K562 (cell line): ENCODE data around the gene NDST1. TPM values are rescaled to one million over a fixed set of nuclear protein-coding genes. Genes with fewer than 3 reads are reported as not detected.
A peak's percentile ranks its signal among the peaks of the same experiment; 100 is the strongest.

Source experiments
- CREB1 ChIP-seq, 2 experiments: sonication (generic) in 1 of 2; formaldehyde crosslinking in 1 of 2; IDR thresholded peaks; 2 replicates each; pipeline versions ENCODE4 v1.6.1 to v1.8.0; 2012 to 2022; ENCODE audit warnings: inconsistent platforms in 1 of 2, mild to moderate bottlenecking in 1 of 2, missing genetic modification reagents in 1 of 2, moderate library complexity in 1 of 2
- CXXC5 ChIP-seq: fragments of 250-450 bp; sonication (Bioruptor Pico); IDR thresholded peaks from 2 replicates; pipeline ENCODE4 v1.8.0; 2022; ENCODE audit warnings: inconsistent platforms, mild to moderate bottlenecking, moderate library complexity
- ESRRA ChIP-seq: fragments of 450-650 bp; IDR thresholded peaks from 2 replicates; pipeline ENCODE4 v1.6.1; 2014; ENCODE audit warnings: low read depth, mild to moderate bottlenecking, moderate library complexity, borderline replicate concordance
- FOXA1 ChIP-seq: fragments of 450-650 bp; IDR thresholded peaks from 2 replicates; pipeline ENCODE4 v1.6.1; 2016; ENCODE audit warnings: mild to moderate bottlenecking, borderline replicate concordance
- HDAC2 ChIP-seq: fragments of 450-650 bp; IDR thresholded peaks from 2 replicates; pipeline ENCODE4 v1.6.1; 2016; ENCODE audit warnings: mild to moderate bottlenecking
- HNRNPK ChIP-seq: fragments of 200-400 bp; formaldehyde crosslinking; IDR thresholded peaks from one replicate; pipeline ENCODE4 v1.6.1; 2018; ENCODE audit warnings: mild to moderate bottlenecking, low read depth, low read length; ENCODE audit not compliant: poor library complexity, severe bottlenecking
- JUND ChIP-seq, 2 experiments: IDR thresholded peaks; 2 replicates in 1 of 2; 3 replicates in 1 of 2; pipeline ENCODE4 v1.6.1; 2011; ENCODE audit warnings: borderline replicate concordance in 2 of 2, low read depth in 2 of 2, low read length in 2 of 2, improper control_type of control experiment in 1 of 2, missing biosample characterization in 1 of 2, missing genetic modification characterization in 1 of 2, missing genetic modification reagents in 1 of 2
- KLF13 ChIP-seq: fragments of 450-650 bp; IDR thresholded peaks from 2 replicates; pipeline ENCODE4 v1.6.1; 2016; ENCODE audit warnings: missing genetic modification characterization, low read depth, mild to moderate bottlenecking, missing compliant biosample characterization, moderate library complexity, borderline replicate concordance
- L3MBTL2 ChIP-seq: fragments of 450-650 bp; IDR thresholded peaks from 2 replicates; pipeline ENCODE4 v1.6.1; 2016; ENCODE audit warnings: mild to moderate bottlenecking, moderate library complexity
- LEF1 ChIP-seq: fragments of 450-650 bp; IDR thresholded peaks from 2 replicates; pipeline ENCODE4 v1.6.1; 2016; ENCODE audit warnings: mild to moderate bottlenecking
- MEF2A ChIP-seq: IDR thresholded peaks from 2 replicates; pipeline ENCODE4 v1.6.1; 2011; ENCODE audit warnings: low read depth, mild to moderate bottlenecking, low read length, moderate library complexity; ENCODE audit not compliant: control insufficient read depth
- MTA2 ChIP-seq: fragments of 450-650 bp; IDR thresholded peaks from 2 replicates; pipeline ENCODE4 v1.6.1; 2016; ENCODE audit warnings: low read depth
- NFATC3 ChIP-seq: fragments of 450-650 bp; IDR thresholded peaks from 2 replicates; pipeline ENCODE4 v1.6.1; 2017; ENCODE audit warnings: mild to moderate bottlenecking
- NR2C1 ChIP-seq, 2 experiments: fragments of 450-650 bp; IDR thresholded peaks; 2 replicates each; pipeline ENCODE4 v1.6.1; 2017; ENCODE audit warnings: mild to moderate bottlenecking in 2 of 2, antibody characterized with exemption in 1 of 2, inconsistent platforms in 1 of 2, missing compliant biosample characterization in 1 of 2, missing genetic modification characterization in 1 of 2
- PHF21A ChIP-seq: fragments of 450-650 bp; IDR thresholded peaks from 2 replicates; pipeline ENCODE4 v1.6.1; 2017; ENCODE audit warnings: low read depth, borderline replicate concordance
- STAT5A ChIP-seq: IDR thresholded peaks from 2 replicates; pipeline ENCODE4 v1.6.1; 2012; ENCODE audit warnings: low read length, inconsistent platforms, borderline replicate concordance
- TBP ChIP-seq: optimal IDR thresholded peaks from 2 replicates; pipeline ENCODE3; 2011; ENCODE audit warnings: low read depth, low read length, improper control_type of control experiment
- TCF3 ChIP-seq: sonication (generic); formaldehyde crosslinking; IDR thresholded peaks from 2 replicates; pipeline ENCODE4 v1.4.0; 2020; ENCODE audit warnings: mild to moderate bottlenecking, missing genetic modification reagents
- TGIF2 ChIP-seq: sonication (generic); formaldehyde crosslinking; IDR thresholded peaks from 2 replicates; pipeline ENCODE4 v1.8.1; 2022; ENCODE audit warnings: mild to moderate bottlenecking, missing genetic modification reagents, moderate library complexity
- polyA plus RNA-seq, 8 experiments: library from polyadenylated mRNA; depleted of rRNA in 4 of 8; stranded (reverse) in 5 of 8; unstranded in 3 of 8; fragments of >200 nt; fragmentation: Nextera tagmentation in 2 of 8; fragmentation: Illumina TruSeq in 1 of 8; extraction: Ambion mirVana in 2 of 8; extraction: Trizol in 1 of 8; gene quantifications; 2 replicates each; pipeline versions ENCODE4 v1.2.1 to v1.2.3, GENCODE V29; 2011 to 2014; ENCODE audit warnings: inconsistent platforms in 1 of 8, missing spikeins in 1 of 8
- total RNA-seq, 7 experiments: library from RNA; depleted of rRNA in 6 of 7; stranded (reverse); fragments of >200 nt in 6 of 7; fragmentation: Illumina TruSeq in 2 of 7; extraction: Trizol in 2 of 7; gene quantifications; 2 replicates each; pipeline versions ENCODE4 v1.2.1 to v1.2.3, GENCODE V29; 2011 to 2021; ENCODE audit warnings: low replicate concordance in 1 of 7
- TF ChIP-seq, protein P1 (sequence below): fragments of 450-650 bp; IDR thresholded peaks from 2 replicates; pipeline ENCODE4 v1.6.1; 2016; ENCODE audit warnings: borderline replicate concordance
- TF ChIP-seq, protein P2 (sequence below): fragments of 450-650 bp; IDR thresholded peaks from 2 replicates; pipeline ENCODE4 v1.6.1; 2018; ENCODE audit not compliant: partially characterized antibody
- TF ChIP-seq, protein P3 (sequence below): fragments of 450-650 bp; formaldehyde crosslinking; IDR thresholded peaks from 2 replicates; pipeline ENCODE4 v1.4.0; 2022; ENCODE audit warnings: missing genetic modification characterization

The NDST1 gene
- total and polyA plus RNA-seq, 9 of the 15 experiments (the other 6 are each of a cell fraction or from before 2014, with no cell fraction given) = 0.38 to 47.9 (median 9.9) TPM

DNA sequence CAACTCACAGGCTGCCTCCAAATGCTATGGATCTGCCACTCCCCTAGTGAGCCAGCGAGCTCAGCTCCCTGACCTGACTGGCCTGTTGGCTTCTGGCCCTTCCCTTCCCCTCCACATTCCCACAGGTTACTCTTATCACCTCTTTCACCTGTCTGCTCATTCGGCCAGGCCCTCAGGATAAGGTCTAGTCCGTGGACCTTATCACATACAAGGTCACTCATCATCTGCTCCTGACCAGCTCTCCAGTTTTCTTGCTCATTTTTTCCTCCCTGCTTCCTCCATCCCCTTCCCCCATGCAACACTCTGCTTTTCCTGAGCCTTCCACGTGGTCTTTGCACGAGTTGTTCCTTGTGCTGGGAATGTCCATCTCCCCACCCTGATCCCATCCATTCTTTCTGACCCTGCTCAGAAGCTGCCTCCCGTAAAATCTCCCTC lies 25.9 kb upstream of the NDST1 start (continued):
- TF ChIP-seq STAT5A (peak; percentile 84), L3MBTL2 (peak; percentile 54; the same call in 1 of the 2 replicates), PHF21A (no peak), JUND (IDR thresholded peaks at IDR 0.05; ENCODE audit: borderline replicate concordance, low read depth, low read length) (peak; percentile 78; the same call in 1 of the 2 replicates), JUND (tag; IDR thresholded peaks at IDR 0.05; ENCODE audit: borderline replicate concordance, low read depth, low read length) (peak; percentile 74; the same call in 1 of the 3 replicates), TCF3 (CRISPR knock-in tag) (peak; percentile 97), LEF1 (peak; percentile 77), TBP (no peak), MTA2 (peak; percentile 97), NR2C1 (IDR thresholded peaks at IDR 0.05) (peak; percentile 44; the same call in 1 of the 2 replicates), NR2C1 (tag; IDR thresholded peaks at IDR 0.05) (no peak; the same call in 1 of the 2 replicates), HNRNPK (no peak), KLF13 (no peak), HDAC2 (peak; percentile 78), CREB1 (IDR thresholded peaks at IDR 0.05) (0 out of 2 replicates have a peak, but pooled peaks have one; percentile 42), CREB1 (CRISPR knock-in tag; IDR thresholded peaks at IDR 0.05) (0 out of 2 replicates have a peak, but pooled peaks have one; percentile 24), MEF2A (no peak), NFATC3 (peak; percentile 96), FOXA1 (no peak), ESRRA (peak; percentile 72), CXXC5 (CRISPR knock-in tag) (peak; percentile 88), TGIF2 (CRISPR knock-in tag) (no peak)
- TF ChIP-seq, protein P1, sequence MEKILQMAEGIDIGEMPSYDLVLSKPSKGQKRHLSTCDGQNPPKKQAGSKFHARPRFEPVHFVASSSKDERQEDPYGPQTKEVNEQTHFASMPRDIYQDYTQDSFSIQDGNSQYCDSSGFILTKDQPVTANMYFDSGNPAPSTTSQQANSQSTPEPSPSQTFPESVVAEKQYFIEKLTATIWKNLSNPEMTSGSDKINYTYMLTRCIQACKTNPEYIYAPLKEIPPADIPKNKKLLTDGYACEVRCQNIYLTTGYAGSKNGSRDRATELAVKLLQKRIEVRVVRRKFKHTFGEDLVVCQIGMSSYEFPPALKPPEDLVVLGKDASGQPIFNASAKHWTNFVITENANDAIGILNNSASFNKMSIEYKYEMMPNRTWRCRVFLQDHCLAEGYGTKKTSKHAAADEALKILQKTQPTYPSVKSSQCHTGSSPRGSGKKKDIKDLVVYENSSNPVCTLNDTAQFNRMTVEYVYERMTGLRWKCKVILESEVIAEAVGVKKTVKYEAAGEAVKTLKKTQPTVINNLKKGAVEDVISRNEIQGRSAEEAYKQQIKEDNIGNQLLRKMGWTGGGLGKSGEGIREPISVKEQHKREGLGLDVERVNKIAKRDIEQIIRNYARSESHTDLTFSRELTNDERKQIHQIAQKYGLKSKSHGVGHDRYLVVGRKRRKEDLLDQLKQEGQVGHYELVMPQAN = peak; percentile 82; the same call in 1 of the 2 replicates
- TF ChIP-seq, protein P2, sequence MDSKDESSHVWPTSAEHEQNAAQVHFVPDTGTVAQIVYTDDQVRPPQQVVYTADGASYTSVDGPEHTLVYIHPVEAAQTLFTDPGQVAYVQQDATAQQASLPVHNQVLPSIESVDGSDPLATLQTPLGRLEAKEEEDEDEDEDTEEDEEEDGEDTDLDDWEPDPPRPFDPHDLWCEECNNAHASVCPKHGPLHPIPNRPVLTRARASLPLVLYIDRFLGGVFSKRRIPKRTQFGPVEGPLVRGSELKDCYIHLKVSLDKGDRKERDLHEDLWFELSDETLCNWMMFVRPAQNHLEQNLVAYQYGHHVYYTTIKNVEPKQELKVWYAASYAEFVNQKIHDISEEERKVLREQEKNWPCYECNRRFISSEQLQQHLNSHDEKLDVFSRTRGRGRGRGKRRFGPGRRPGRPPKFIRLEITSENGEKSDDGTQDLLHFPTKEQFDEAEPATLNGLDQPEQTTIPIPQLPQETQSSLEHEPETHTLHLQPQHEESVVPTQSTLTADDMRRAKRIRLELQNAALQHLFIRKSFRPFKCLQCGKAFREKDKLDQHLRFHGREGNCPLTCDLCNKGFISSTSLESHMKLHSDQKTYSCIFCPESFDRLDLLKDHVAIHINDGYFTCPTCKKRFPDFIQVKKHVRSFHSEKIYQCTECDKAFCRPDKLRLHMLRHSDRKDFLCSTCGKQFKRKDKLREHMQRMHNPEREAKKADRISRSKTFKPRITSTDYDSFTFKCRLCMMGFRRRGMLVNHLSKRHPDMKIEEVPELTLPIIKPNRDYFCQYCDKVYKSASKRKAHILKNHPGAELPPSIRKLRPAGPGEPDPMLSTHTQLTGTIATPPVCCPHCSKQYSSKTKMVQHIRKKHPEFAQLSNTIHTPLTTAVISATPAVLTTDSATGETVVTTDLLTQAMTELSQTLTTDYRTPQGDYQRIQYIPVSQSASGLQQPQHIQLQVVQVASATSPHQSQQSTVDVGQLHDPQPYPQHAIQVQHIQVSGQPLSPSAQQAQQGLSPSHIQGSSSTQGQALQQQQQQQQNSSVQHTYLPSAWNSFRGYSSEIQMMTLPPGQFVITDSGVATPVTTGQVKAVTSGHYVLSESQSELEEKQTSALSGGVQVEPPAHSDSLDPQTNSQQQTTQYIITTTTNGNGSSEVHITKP = peak; percentile 68
- TF ChIP-seq, protein P3, sequence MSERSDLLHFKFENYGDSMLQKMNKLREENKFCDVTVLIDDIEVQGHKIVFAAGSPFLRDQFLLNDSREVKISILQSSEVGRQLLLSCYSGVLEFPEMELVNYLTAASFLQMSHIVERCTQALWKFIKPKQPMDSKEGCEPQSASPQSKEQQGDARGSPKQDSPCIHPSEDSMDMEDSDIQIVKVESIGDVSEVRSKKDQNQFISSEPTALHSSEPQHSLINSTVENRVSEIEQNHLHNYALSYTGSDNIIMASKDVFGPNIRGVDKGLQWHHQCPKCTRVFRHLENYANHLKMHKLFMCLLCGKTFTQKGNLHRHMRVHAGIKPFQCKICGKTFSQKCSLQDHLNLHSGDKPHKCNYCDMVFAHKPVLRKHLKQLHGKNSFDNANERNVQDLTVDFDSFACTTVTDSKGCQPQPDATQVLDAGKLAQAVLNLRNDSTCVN = peak; percentile 38; the same call in 1 of the 2 replicates
